ENCODE measurements around the gene CAMKK2. TPM values are rescaled to one million over a fixed set of nuclear protein-coding genes. Genes with fewer than 3 reads are reported as not detected.

CAMKK2 gene
- total and polyA plus RNA-seq, 4 donors: 10.5 to 26.0 (median 20.5) TPM

DNA sequence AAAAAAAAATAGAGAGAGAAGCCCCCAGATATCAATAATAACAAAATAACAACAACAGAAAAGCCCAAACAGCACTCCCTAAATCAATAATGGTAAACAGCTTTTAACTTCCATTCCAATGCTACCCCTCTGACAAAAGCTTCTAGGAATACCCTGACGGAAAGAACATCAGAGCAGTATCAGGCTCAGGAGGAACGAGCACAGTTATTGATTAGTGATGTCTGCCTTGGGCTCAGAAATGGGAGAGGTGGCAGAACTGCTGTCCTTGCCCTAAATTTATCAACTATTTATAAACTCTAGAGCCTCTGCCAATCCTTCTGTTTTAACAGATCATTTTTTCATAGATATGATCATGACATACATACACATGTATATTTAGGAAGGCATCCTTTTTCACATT is 44.7 kb downstream of the CAMKK2 start:
- no peaks in the 10 kb centered on the region for H3K9me3 ChIP-seq (ENCODE audit: control insufficient read depth in 4 of 4, low read length in 3 of 4)
- no peaks in the 10 kb centered on the region for H3K27me3 ChIP-seq (ENCODE audit: control insufficient read depth in 4 of 4, insufficient read depth in 4 of 4, low read length in 3 of 4)
- H3K4me1 ChIP-seq (ENCODE audit: control insufficient read depth in 4 of 4, insufficient read depth in 4 of 4, low read length in 3 of 4): no peaks in the 10 kb centered on the region
- no peak for DNase-seq (ENCODE audit: low spot score)
- H3K4me3 ChIP-seq (ENCODE audit: low read depth in 1 of 3, low read length in 3 of 3): no peak overlapping the region
- no peak overlapping the region for H3K9ac ChIP-seq (ENCODE audit: low read depth in 1 of 2, low read length in 2 of 2)
- TF ChIP-seq, protein P1, sequence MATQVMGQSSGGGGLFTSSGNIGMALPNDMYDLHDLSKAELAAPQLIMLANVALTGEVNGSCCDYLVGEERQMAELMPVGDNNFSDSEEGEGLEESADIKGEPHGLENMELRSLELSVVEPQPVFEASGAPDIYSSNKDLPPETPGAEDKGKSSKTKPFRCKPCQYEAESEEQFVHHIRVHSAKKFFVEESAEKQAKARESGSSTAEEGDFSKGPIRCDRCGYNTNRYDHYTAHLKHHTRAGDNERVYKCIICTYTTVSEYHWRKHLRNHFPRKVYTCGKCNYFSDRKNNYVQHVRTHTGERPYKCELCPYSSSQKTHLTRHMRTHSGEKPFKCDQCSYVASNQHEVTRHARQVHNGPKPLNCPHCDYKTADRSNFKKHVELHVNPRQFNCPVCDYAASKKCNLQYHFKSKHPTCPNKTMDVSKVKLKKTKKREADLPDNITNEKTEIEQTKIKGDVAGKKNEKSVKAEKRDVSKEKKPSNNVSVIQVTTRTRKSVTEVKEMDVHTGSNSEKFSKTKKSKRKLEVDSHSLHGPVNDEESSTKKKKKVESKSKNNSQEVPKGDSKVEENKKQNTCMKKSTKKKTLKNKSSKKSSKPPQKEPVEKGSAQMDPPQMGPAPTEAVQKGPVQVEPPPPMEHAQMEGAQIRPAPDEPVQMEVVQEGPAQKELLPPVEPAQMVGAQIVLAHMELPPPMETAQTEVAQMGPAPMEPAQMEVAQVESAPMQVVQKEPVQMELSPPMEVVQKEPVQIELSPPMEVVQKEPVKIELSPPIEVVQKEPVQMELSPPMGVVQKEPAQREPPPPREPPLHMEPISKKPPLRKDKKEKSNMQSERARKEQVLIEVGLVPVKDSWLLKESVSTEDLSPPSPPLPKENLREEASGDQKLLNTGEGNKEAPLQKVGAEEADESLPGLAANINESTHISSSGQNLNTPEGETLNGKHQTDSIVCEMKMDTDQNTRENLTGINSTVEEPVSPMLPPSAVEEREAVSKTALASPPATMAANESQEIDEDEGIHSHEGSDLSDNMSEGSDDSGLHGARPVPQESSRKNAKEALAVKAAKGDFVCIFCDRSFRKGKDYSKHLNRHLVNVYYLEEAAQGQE (IDR thresholded peaks at IDR 0.05): no peak
- TF ChIP-seq, protein P2, sequence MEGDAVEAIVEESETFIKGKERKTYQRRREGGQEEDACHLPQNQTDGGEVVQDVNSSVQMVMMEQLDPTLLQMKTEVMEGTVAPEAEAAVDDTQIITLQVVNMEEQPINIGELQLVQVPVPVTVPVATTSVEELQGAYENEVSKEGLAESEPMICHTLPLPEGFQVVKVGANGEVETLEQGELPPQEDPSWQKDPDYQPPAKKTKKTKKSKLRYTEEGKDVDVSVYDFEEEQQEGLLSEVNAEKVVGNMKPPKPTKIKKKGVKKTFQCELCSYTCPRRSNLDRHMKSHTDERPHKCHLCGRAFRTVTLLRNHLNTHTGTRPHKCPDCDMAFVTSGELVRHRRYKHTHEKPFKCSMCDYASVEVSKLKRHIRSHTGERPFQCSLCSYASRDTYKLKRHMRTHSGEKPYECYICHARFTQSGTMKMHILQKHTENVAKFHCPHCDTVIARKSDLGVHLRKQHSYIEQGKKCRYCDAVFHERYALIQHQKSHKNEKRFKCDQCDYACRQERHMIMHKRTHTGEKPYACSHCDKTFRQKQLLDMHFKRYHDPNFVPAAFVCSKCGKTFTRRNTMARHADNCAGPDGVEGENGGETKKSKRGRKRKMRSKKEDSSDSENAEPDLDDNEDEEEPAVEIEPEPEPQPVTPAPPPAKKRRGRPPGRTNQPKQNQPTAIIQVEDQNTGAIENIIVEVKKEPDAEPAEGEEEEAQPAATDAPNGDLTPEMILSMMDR (IDR thresholded peaks at IDR 0.05; ENCODE audit: low read depth, low read length, missing input control): no peak
- TF ChIP-seq JUND (IDR thresholded peaks at IDR 0.05) (no peak), FOXA1 (IDR thresholded peaks at IDR 0.05) (no peak)
- TF ChIP-seq, protein P3, sequence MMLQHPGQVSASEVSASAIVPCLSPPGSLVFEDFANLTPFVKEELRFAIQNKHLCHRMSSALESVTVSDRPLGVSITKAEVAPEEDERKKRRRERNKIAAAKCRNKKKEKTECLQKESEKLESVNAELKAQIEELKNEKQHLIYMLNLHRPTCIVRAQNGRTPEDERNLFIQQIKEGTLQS (IDR thresholded peaks at IDR 0.05): no peak
- 92% methylated on average over 2 of the region's 2 CpGs for WGBS
- peaks cover 11 to 77% (median 57%) of the 10 kb centered on the region in 4 donors for H3K36me3 ChIP-seq (ENCODE audit: control insufficient read depth in 4 of 4, insufficient read depth in 3 of 4, low read depth in 1 of 4, low read length in 3 of 4)
- no peak overlapping the region for H3K27ac ChIP-seq (ENCODE audit: low read depth in 1 of 2, low read length in 2 of 2)

DNA sequence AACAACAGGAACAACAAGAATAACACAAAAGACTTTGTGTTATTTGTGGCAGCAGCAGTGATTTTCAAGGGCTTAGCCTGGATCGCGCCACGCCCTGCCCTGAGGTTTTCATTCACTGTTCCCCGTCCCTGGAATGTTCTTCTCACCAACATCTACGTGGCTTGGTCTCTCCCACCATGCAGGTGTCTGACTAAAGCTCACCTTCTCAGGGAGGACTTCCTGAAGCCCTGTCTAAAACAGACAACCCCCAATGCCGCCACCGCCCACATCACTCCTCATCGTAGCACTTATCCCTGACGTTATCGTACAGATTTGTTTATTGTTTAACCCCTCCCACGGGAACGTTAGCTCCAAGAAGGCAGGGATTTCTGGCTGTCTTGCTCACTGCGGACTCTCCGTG is 46.1 kb downstream of the CAMKK2 start:
- Histone ChIP-seq H3K9me3 (ENCODE audit: control insufficient read depth in 4 of 4, low read length in 3 of 4) (no peaks in the 10 kb centered on the region), H3K27ac (ENCODE audit: low read depth in 1 of 2, low read length in 2 of 2) (no peak overlapping the region), H3K4me3 (ENCODE audit: low read depth in 1 of 3, low read length in 3 of 3) (no peak overlapping the region), H3K27me3 (ENCODE audit: control insufficient read depth in 4 of 4, insufficient read depth in 4 of 4, low read length in 3 of 4) (no peaks in the 10 kb centered on the region), H3K36me3 (ENCODE audit: control insufficient read depth in 4 of 4, insufficient read depth in 3 of 4, low read depth in 1 of 4, low read length in 3 of 4) (peaks cover 9 to 75% (median 53%) of the 10 kb centered on the region in 4 donors), H3K4me1 (ENCODE audit: control insufficient read depth in 4 of 4, insufficient read depth in 4 of 4, low read length in 3 of 4) (no peaks in the 10 kb centered on the region), H3K9ac (ENCODE audit: low read depth in 1 of 2, low read length in 2 of 2) (no peak overlapping the region)
- no peak for DNase-seq (ENCODE audit: low spot score)
- 85% methylated on average over 14 of the region's 14 CpGs for WGBS
- no peak for TF ChIP-seq YY1 (IDR thresholded peaks at IDR 0.05)
- no peak for TF ChIP-seq FOXA1 (IDR thresholded peaks at IDR 0.05)
- no peak for TF ChIP-seq RXRA (IDR thresholded peaks at IDR 0.05)
- TF ChIP-seq SP1 (IDR thresholded peaks at IDR 0.05): no peak
- TF ChIP-seq, protein P1 (IDR thresholded peaks at IDR 0.05): no peak
- TF ChIP-seq, protein P2 (IDR thresholded peaks at IDR 0.05; ENCODE audit: low read depth, low read length, missing input control): no peak
- no peak for TF ChIP-seq JUND (IDR thresholded peaks at IDR 0.05)
- TF ChIP-seq TAF1 (conservative IDR thresholded peaks at IDR 0.05): no peak
- TF ChIP-seq FOXA2 (IDR thresholded peaks at IDR 0.05): no peak
- no peak for TF ChIP-seq HNF4A (conservative IDR thresholded peaks at IDR 0.05)

All from liver (tissue), 9 donors.